NCI-H128 (cell line): Measurements from ENCODE around the gene DNAJB1.
A peak's percentile ranks its signal among the peaks of the same experiment; 100 is the strongest.
"Not testable (repeated sequence)": the region's sequence is repeated elsewhere in the genome, so short reads cannot be mapped to it uniquely, and the experiment has no call there.

Experiments
- DNase-seq: peaks from one replicate; lab custom pipeline; 2025; ENCODE audit not compliant: unreplicated experiment; lab: John Stamatoyannopoulos, UW

The DNAJB1 gene

DNA sequence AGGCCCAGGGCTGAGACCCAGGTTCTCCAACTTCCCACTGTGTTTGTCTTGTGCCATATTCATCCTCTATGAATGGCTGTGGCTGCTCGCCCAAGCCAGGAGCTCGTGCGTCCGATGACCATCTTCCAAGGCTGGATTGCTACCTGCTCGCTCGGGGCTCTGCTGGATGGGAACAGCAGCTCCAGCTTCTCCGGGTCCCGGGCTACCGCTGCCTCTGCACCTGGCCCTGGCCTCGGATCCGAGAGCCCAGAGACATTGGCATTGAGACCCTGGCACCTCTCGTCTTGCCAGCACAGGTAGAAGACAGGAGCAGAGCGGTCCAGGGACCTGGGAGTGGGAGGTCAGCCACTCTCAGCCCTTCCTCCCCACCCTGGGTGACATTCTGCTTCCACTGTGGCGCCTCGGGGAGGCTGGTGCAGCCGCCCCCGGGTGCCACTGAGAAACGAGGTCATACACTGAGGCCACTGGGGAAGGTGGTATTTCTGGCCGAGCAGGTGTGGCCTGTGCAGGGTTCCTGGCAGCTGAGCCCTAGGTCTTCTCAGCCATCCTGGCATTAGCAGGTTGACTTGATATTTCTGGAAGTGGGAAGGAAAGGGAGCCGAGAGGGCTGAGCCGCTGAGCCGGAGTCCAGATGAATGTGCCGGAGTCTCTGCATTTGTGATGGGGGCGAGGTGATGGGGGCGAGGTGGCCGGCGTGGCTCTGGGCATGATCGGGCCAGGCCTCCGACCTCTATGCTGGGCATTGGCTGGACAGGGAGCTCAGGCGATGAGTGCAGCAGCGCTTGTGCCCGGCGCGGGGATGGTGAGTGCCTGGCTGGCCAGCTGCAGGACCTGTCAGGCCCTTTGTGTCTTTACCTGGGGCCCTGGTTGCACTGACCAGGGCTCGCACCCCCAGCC is 35.1 kb upstream of the DNAJB1 start:
- DNase-seq, result no peak

DNA sequence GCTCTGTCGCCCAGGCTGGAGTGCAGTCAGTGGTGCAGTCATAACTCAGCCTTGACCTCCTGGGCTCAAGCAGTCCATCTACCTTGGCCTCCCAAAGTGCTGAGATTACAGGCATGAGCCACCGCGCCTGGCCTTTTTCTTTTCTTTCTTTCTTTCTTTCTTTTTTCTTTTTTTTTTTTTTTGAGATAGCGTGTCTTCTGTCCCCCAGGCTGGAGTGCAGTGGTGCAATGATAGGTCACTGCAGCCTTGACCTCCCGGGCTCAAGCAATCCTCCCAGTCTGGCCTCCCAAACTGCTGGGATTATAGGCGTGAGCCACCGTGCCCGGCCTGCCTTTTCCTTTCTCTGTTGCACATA is 33.8 kb upstream of the DNAJB1 start:
- DNase-seq, result not testable (repeated sequence)

DNA sequence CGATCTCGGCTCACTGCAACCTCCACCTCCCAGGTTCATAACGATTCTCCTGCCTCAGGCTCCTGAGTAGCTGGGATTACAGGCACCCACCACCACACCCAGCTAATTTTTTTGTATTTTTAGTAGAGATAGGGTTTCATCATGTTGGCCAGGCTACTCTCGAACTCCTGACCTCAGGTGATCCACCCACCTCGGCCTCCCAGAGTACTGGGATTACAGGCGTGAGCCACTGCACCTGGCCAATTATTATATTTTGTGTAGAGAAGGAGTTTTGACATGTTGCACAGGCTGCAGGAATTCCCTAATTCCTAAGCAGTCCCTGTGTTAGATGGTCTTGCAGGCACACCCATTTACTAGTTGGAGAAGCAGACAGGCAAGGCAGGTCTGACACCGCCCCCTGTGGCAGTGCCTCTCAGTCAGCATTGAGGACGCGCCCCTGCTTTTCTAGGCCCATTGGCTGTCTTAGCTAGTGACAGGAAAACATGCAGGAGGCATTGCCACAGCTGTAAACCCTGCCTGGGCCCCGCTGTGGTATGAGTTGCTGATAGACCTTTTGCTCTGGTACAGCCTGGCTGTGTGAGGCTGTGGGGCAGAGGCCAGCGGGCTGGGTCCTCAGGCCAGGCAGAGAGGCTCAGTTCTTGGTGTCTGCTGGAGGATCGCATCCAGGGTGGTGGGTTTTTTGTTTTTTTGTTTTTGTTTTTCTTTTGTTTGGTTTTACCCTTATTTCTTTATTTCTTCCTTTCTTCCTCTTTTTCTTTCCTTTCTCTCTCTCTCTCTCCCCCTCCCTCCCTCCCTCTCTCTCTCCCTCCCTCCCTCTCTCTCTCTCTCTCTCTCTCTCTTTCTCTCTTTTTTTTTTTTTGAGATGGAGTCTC is 33.2 kb upstream of the DNAJB1 start:
- DNase-seq, result not testable (repeated sequence)

DNA sequence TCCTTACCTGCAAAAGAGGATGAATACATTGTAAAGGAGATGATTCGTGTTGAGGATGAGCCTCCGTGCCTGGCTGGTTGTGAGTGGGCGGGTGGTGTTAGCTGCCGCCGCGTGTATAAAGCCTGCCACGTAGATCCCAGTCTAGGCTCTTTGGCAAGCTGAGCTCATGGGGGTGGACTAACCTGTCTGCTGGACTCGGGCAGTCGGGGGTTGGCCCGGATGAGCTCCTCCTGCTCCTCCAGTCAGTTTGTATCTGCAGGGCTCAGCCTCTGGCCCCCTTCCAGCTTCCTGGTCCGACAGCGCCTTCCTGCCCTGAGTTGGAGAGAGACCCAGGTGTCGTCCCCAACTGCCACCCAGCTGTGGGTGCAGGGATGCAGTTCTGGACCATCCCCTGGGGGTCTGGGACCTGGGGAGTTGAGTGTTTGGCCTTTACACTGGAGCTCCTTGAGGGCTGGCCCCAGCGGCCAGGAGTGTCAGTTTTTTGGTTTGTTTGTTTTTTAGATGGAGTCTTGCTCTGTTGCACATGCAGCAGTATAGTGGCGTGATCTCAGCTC is 32.1 kb upstream of the DNAJB1 start:
- no peak for DNase-seq

GRCh38 chr19:14545716-14546082 is 27.5 kb upstream of the DNAJB1 start:
- DNase-seq, result no peak

GRCh38 chr19:14544977-14545715 is 26.9 kb upstream of the DNAJB1 start:
- DNase-seq, result peak; percentile 94

DNA sequence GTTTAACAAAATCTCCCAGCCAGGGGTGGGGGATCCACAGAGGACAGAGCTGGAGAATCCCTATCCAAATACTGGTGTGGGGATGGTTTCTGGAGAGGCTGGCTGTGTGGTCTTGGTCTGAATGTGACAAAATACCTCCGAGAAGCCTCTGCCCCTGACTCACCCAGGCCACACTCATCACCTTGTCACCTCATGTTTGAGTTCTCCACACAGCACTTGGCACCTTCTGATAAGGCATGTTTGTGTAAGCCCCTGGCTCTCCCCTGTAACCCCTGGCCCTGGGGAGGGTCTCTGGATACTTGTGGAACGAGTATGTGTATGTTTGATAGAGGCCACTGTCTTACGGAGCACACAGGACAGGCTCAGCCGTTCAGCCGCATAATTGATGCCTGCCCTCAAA is 25.9 kb upstream of the DNAJB1 start:
- DNase-seq, result no peak

GRCh38 chr19:14542711-14543328 is 24.6 kb upstream of the DNAJB1 start:
- no peak for DNase-seq

DNA sequence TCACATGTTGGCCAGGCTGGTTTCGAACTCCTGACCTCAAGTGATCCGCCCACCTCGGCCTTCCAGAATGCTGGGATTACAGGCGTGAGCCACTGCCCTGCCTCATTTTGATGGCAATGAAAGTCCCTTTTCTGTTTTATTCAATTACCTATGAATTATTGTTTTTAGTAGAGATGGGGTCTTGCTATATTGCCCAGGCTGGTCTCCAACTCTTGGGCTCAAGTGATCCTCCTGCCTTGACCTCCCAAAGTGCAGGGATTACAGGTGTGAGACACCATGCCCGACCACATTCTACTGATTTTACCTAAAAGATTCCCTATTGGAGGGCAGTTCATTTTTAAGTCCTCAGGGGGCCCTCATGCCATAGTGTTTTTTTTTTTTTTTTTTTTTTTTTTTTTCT is 23.8 kb upstream of the DNAJB1 start:
- DNase-seq, result not testable (repeated sequence)

DNA sequence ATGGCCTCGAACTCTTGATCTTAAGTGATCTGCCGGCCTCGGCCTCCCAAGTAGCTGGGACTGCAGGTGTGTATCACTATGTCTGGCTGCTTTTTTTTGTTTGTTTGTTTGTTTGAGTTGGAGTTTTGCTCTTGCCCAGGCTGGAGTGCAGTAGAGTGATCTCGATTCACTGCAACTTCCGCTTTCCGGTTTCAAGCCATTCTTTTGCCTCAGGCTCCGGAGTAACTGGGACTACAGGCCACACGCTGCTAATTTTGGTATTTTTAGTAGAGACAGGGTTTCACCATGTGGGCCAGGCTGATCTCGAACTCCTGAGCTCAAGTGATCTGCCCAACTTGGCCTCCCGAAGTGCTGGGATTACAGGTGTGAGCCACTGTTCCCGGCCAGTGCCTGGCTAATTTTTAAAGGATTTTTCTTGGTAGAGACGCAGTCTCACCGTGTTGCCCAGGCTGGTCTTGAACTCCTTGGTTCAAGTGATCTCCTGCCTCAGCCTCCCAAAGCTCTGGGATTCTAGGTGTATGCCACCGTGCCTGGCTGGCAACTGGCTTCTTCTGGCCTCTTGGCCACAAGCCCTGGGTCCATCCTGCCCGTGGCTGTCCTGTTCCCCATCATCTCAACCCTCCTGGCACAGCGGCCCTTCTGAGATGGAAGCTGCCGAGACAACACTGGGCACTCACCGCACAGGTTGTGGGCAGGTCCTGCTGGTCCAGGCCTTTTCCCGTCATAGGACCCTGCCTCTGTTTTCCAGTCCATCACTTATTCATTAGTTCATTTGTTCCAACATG is 22.7 kb upstream of the DNAJB1 start:
- DNase-seq, result no peak

GRCh38 chr19:14536926-14537692 is 18.9 kb upstream of the DNAJB1 start:
- DNase-seq, result no peak

- no peak for DNase-seq
Measured at GRCh38 chr19:14533450-14533849, 15.3 kb upstream of the DNAJB1 start.

DNA sequence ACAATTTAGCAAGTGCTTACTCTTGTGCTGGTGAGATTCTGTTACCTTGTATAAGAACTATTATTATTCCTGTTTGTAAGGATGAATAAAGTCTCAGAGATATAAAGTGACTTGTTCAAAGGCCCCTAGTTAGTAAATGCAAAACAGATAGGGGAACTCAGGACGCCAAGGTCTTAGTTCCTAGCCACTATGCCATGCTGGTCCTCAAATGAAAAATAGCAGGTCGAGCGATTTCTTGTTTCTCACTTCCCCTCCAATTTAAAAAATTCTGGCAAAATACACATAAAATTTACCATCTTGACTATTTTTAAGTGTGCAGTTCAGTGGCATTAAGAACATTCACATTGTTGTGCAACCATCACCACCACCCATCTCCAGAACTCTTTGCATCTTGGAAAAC is 12.3 kb upstream of the DNAJB1 start:
- no peak for DNase-seq

DNA sequence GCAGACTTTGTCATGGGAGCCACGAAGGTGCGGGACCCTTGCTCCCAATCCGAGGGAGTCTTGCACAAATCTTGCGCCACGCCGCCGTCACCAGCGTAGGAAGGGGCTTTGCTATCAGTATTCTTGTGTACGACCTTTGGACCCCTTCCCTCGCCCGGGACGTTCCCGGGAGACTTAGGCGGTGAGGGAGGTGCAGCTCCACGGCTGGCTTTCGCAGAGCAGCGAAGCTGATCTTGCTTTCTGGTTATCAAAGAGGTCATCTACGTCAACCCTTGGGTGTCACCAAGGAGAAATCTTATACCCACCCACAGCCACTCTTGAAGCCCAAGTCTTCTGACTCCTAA is 11.8 kb upstream of the DNAJB1 start:
- no peak for DNase-seq

- peak; percentile 100 for DNase-seq
Measured at GRCh38 chr19:14529254-14530004, 11.2 kb upstream of the DNAJB1 start, which contains the start of gene TECR. Gene TECR (plus strand): TSS chr19:14529594. CDS start chr19:14529697, 103 bp downstream.

- DNase-seq, result no peak
Measured at GRCh38 chr19:14528419-14529253, 10.4 kb upstream of the DNAJB1 start.

- DNase-seq, result no peak
Measured at GRCh38 chr19:14526423-14526822, 8.2 kb upstream of the DNAJB1 start.

DNA sequence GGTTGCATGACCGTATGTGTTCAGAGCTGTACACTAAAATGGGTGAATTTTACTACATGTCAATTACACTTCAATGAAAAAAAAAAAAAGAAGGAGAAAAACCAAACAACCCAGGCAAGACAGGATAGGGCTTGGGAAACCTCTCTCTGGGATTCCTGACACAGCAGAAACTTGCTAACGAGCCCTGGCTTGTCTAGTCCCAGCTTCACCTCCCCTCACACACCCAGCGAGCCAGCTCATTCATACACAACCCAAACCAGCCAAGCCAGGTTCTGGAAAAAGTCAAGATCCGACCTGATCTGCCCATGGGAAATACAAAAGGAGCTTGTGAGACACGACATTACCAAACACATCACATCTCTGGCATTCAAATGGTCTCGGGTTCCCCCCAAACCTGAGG is 7.5 kb upstream of the DNAJB1 start:
- no peak for DNase-seq
